ENCODE data around the gene ITGA11. TPM values are rescaled to one million over a fixed set of nuclear protein-coding genes. Genes with fewer than 3 reads are reported as not detected.

ITGA11 gene
- total and polyA plus RNA-seq, 8 donors = 0.19 to 4.1 (median 0.66) TPM

DNA sequence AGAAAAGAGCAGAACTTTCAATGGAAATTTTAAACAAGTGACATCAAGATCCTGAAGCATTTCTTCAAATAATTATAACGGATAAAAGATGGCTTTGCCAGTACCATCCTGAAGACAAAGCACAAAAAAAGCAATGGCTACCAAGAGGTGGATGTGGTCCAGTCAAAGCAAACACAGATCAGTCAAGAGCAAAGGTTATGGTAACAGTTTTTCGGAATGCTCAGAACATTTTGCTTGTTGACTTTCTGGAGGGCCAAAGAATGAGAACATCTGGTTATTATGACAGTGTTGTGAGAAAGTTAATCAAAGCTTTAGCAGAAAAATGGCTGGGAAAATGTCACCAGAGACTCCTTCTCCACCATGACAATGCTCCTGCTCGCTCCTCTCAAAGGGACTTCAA lies 122.9 kb downstream of the ITGA11 start:
- WGBS, 2 donors = 75 to 76% methylated on average over 3 of the region's 3 CpGs
- H3K36me3 ChIP-seq = no peaks in the 10 kb centered on the region
- TF ChIP-seq CTCF (IDR thresholded peaks at IDR 0.05) = no peak
- H3K9me3 ChIP-seq = no peaks in the 10 kb centered on the region
- no peak for DNase-seq
- H3K4me3 ChIP-seq = no peak overlapping the region
- peaks cover 5 to 12% (median 7%) of the 10 kb centered on the region in 3 donors for H3K4me1 ChIP-seq
- no peak for FAIRE-seq
- H3K27ac ChIP-seq = no peak overlapping the region
- intact Hi-C loops (cut with DNase I) = loop anchor here in 1 of 3 donors (10.0 kb wide), 1 partner anchor 76 kb away; no protein-coding TSS in a partner anchor
- ATAC-seq = no peak
- no peaks in the 10 kb centered on the region for H3K27me3 ChIP-seq

DNA sequence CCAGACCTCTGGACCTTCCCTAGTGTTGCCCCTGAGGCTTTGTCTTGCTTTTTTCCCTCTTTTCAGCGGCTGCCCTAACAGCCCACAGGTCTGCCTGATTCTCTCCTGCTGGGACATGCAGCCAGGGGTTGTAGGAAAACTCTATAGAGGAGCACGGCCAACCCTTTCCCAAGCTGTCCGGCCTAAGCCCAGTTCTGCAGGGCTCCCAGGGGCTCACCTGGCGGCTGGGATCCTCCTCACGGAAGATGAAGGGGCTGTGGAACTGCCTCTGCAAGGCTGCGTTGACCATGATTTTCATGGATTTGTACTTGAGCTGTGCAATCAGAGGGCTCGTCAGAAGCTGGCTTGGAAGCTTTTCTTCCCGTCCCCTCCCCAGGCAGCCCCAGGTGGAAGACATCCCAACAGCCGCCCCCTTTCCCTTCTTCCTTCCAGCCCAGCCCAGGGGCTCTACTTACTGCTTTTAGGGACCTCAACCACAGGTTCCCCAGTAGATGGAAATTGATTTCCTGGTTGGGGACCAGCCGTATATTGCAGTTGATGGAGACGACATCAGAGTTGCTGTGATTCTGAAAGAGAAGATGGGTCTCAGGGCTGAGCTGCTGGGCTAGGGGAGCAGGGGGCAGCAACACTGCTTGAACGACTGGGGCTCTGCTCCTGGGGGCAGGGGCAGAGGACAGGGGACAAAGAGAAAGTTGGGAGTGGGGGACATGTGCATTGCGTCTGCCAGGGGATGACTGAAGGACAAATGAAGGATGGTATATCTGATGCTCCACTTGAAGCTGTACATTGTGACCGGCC lies 124.6 kb downstream of the ITGA11 start:
- FAIRE-seq = no peak
- DNase-seq = no peak
- WGBS, 2 donors = 57 to 65% methylated on average over 14 of the region's 14 CpGs
- Histone ChIP-seq H3K4me3 (no peak overlapping the region), H3K9me3 (no peaks in the 10 kb centered on the region), H3K27ac (no peak overlapping the region), H3K36me3 (no peaks in the 10 kb centered on the region), H3K27me3 (no peaks in the 10 kb centered on the region), H3K4me1 (peaks cover 5 to 12% (median 7%) of the 10 kb centered on the region in 3 donors)
- no peak for ATAC-seq
- TF ChIP-seq CTCF (IDR thresholded peaks at IDR 0.05) = no peak
- intact Hi-C loops (cut with DNase I) = loop anchor here in 1 of 3 donors (10.0 kb wide), 1 partner anchor 77 kb away; no protein-coding TSS in a partner anchor

DNA sequence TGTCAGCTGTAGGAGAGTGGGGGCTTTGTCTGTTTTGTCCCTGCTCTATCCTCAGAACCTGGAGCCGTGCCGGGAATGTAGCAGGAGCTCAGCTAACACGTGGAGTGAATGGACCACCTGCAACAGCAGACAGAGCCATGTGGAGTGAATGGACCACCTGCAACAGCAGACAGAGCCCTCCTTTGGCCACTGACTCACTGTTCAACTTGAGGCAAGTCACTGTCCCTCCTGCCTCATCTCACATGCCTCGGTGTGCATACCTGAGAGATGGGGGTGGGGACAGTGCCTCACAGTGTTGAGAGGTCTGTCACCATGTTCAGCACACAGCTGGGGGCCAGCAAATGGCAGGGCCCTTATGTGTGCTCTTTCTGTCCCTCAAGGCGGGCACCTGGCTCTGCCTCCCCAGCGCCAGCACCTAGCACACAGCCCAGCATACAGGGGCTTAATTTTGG lies 126.5 kb downstream of the ITGA11 start:
- intact Hi-C loops (cut with DNase I) = loop anchor here in 1 of 3 donors (10.0 kb wide), 1 partner anchor 79 kb away; no protein-coding TSS in a partner anchor
- 51 to 65% methylated on average over 6 of the region's 6 CpGs for WGBS, 2 donors
- Histone ChIP-seq H3K4me3 (no peak overlapping the region), H3K9me3 (no peaks in the 10 kb centered on the region), H3K36me3 (no peaks in the 10 kb centered on the region), H3K27me3 (no peaks in the 10 kb centered on the region), H3K27ac (no peak overlapping the region), H3K4me1 (peaks cover 2 to 7% (median 5%) of the 10 kb centered on the region in 3 donors)
- TF ChIP-seq CTCF (IDR thresholded peaks at IDR 0.05) = no peak
- DNase-seq (no peak), ATAC-seq (no peak), FAIRE-seq (no peak)

- 71 to 81% methylated on average over 15 of the region's 15 CpGs for WGBS, 2 donors
- TF ChIP-seq CTCF (IDR thresholded peaks at IDR 0.05) = no peak
- no peak for DNase-seq
- intact Hi-C loops (cut with DNase I) = loop anchor here in 2 of 3 donors (5.0 to 10.0 kb wide), 2 partner anchors 80 to 83 kb away; no protein-coding TSS in a partner anchor
- Histone ChIP-seq H3K4me1 (peaks cover 0 to under 1% (median 0%) of the 10 kb centered on the region in 3 donors), H3K9me3 (no peaks in the 10 kb centered on the region), H3K4me3 (no peak overlapping the region), H3K27me3 (no peaks in the 10 kb centered on the region), H3K36me3 (no peaks in the 10 kb centered on the region), H3K27ac (no peak overlapping the region)
- no peak for ATAC-seq
- FAIRE-seq = no peak
Observed at GRCh38 chr15:68304589-68305337, 127.2 kb downstream of the ITGA11 start.
